HT1080 (cell line): ENCODE data around the gene TOMM34. TPM values are rescaled to one million over a fixed set of nuclear protein-coding genes. Genes with fewer than 3 reads are reported as not detected.
A peak's percentile ranks its signal among the peaks of the same experiment; 100 is the strongest.

ENCODE experiments used
- DNase-seq: peaks from one replicate; pipeline ENCODE4 v3.0.0-alpha.2; 2015; ENCODE audit warnings: low read depth
- polyA plus RNA-seq, 2 experiments: library from polyadenylated mRNA; depleted of rRNA; stranded (reverse); fragments of >200 nt; gene quantifications; 2 replicates each; pipeline ENCODE4 v1.2.3, GENCODE V29; 2015
- total RNA-seq: library from RNA; depleted of rRNA; stranded (reverse); fragments of >200 nt; shearing (Covaris generic); gene quantifications from 2 replicates; pipeline ENCODE4 v1.2.3, GENCODE V29; 2014; rRNA removed

Gene TOMM34
- total RNA-seq, result 156 and 177 TPM in 2 replicates
- 144 and 161 TPM in 2 replicates for polyA plus RNA-seq (2015; cell fraction: cytosol; rRNA removed)
- polyA plus RNA-seq (2015; cell fraction: nucleus; rRNA removed), result 90.5 and 97.2 TPM in 2 replicates

- peak; percentile 94 for DNase-seq
Observed at GRCh38 chr20:44960103-44960852, at the start of gene TOMM34. TOMM34 (minus strand) TSS chr20:44960397; CDS start chr20:44960333, 64 bp downstream.

GRCh38 chr20:45008521-45009049 lies 48.4 kb upstream of the TOMM34 start:
- no peak for DNase-seq

GRCh38 chr20:44997668-44998067 lies 37.5 kb upstream of the TOMM34 start:
- no peak for DNase-seq

- no peak for DNase-seq
Observed at GRCh38 chr20:44997171-44997570, 37.0 kb upstream of the TOMM34 start.

GRCh38 chr20:44993343-44993742 lies 33.1 kb upstream of the TOMM34 start:
- DNase-seq, result peak; percentile 73

- no peak for DNase-seq
Observed at GRCh38 chr20:44990957-44991356, 30.8 kb upstream of the TOMM34 start.

- no peak for DNase-seq
Observed at GRCh38 chr20:44990425-44990824, 30.2 kb upstream of the TOMM34 start.

- DNase-seq, result no peak
Observed at GRCh38 chr20:44988631-44989171, 28.5 kb upstream of the TOMM34 start.

- no peak for DNase-seq
Observed at GRCh38 chr20:44983093-44983674, 23.0 kb upstream of the TOMM34 start.

GRCh38 chr20:44981736-44982406 lies 21.7 kb upstream of the TOMM34 start:
- no peak for DNase-seq

- DNase-seq, result peak; percentile 26
Observed at GRCh38 chr20:44979090-44979621, 19.0 kb upstream of the TOMM34 start.

- DNase-seq, result no peak
Observed at GRCh38 chr20:44976698-44977097, 16.5 kb upstream of the TOMM34 start.

GRCh38 chr20:44973053-44973452 lies 12.9 kb upstream of the TOMM34 start:
- DNase-seq, result no peak

- no peak for DNase-seq
Observed at GRCh38 chr20:44970243-44970757, 10.1 kb upstream of the TOMM34 start.

GRCh38 chr20:44969300-44969894 lies 9.2 kb upstream of the TOMM34 start:
- no peak for DNase-seq

- peak; percentile 31 for DNase-seq
Observed at GRCh38 chr20:44967207-44967807, 7.1 kb upstream of the TOMM34 start.

GRCh38 chr20:44966030-44966961 lies 6.1 kb upstream of the TOMM34 start, which contains the start of gene STK4:
STK4 (plus strand) TSS chr20:44966512; CDS start chr20:44966569, 57 bp downstream.
- DNase-seq, result peak; percentile 94

GRCh38 chr20:44965651-44966029 lies 5.4 kb upstream of the TOMM34 start:
- no peak for DNase-seq
